ACC112 (cell line): ENCODE measurements around the gene UBASH3A.

Experiments
- H2AFZ ChIP-seq: fragments of 200-600 bp; sonication (generic); one replicate; pipeline ENCODE4 v1.6.0; 2017; ENCODE audit warnings: antibody characterized with exemption, low read length; ENCODE audit not compliant: unreplicated experiment
- H3K27ac ChIP-seq: fragments of 200-600 bp; sonication (generic); 2 replicates; pipeline ENCODE4 v1.5.1; 2014; ENCODE audit warnings: low read depth, mild to moderate bottlenecking, antibody characterized with exemption, low read length, moderate library complexity
- H3K27me3 ChIP-seq: fragments of 200-600 bp; sonication (generic); 2 replicates; pipeline ENCODE4 v1.6.1; 2014; ENCODE audit warnings: mild to moderate bottlenecking, antibody characterized with exemption, low read length, moderate library complexity, mixed read lengths; ENCODE audit not compliant: insufficient read depth
- H3K36me3 ChIP-seq: fragments of 200-600 bp; sonication (generic); 2 replicates; pipeline ENCODE4 v1.6.1; 2016; ENCODE audit warnings: mild to moderate bottlenecking, antibody characterized with exemption, low read length, moderate library complexity, mixed read lengths; ENCODE audit not compliant: insufficient read depth
- H3K4me1 ChIP-seq: fragments of 200-600 bp; sonication (generic); one replicate; pipeline ENCODE4 v1.6.1; 2016; ENCODE audit warnings: low read length, mixed read lengths; ENCODE audit not compliant: insufficient read depth, unreplicated experiment, control insufficient read depth
- H3K4me3 ChIP-seq: fragments of 200-600 bp; sonication (generic); 2 replicates; pipeline ENCODE4 v1.5.1; 2014; ENCODE audit warnings: mild to moderate bottlenecking, low read depth, low read length
- H3K79me2 ChIP-seq: fragments of 200-600 bp; sonication (generic); one replicate; pipeline ENCODE4 v1.6.0; 2016; ENCODE audit warnings: low read length; ENCODE audit not compliant: control insufficient read depth, unreplicated experiment, insufficient read depth

The UBASH3A gene

GRCh38 chr21:42411891-42412635, 8.4 kb downstream of the UBASH3A start:
- Histone ChIP-seq H3K4me1 (no peaks in the 10 kb centered on the region), H3K36me3 (no peaks in the 10 kb centered on the region), H3K27ac (no peak overlapping the region), H3K79me2 (no peaks in the 10 kb centered on the region), H3K4me3 (no peak overlapping the region), H3K27me3 (peaks cover 83% of the 10 kb centered on the region), H2AFZ (no peak overlapping the region)

GRCh38 chr21:42412636-42412933, 8.9 kb downstream of the UBASH3A start:
- H3K36me3 ChIP-seq = no peaks in the 10 kb centered on the region
- no peak overlapping the region for H3K27ac ChIP-seq
- H3K79me2 ChIP-seq = no peaks in the 10 kb centered on the region
- H3K27me3 ChIP-seq = peaks cover 77% of the 10 kb centered on the region
- no peak overlapping the region for H3K4me3 ChIP-seq
- no peaks in the 10 kb centered on the region for H3K4me1 ChIP-seq
- H2AFZ ChIP-seq = no peak overlapping the region

DNA sequence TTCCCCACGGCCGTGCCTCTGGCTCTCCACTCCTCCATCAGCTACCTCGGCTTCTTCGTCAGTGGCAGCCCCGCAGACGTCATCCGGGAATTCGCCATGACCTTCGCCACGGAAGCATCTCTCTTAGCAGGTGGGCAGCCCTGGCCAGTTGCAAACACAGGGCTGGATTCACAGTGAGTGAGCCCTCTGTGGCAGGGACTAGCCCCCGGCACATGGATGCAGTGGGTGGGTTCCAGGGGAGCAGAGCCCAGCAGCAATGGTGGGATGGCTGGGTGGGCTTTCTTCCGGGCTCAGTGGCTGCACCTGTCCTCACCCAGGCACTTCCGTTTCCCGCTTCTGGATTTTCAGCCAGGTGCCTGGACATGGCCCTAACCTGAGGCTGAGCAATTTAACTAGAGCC, 9.4 kb downstream of the UBASH3A start:
- H3K4me1 ChIP-seq = no peaks in the 10 kb centered on the region
- peaks cover 74% of the 10 kb centered on the region for H3K27me3 ChIP-seq
- H3K27ac ChIP-seq = no peak overlapping the region
- no peak overlapping the region for H2AFZ ChIP-seq
- H3K4me3 ChIP-seq = no peak overlapping the region
- no peaks in the 10 kb centered on the region for H3K79me2 ChIP-seq
- H3K36me3 ChIP-seq = no peaks in the 10 kb centered on the region

- H3K27ac ChIP-seq = no peak overlapping the region
- H3K36me3 ChIP-seq = no peaks in the 10 kb centered on the region
- H3K79me2 ChIP-seq = no peaks in the 10 kb centered on the region
- H3K4me3 ChIP-seq = no peak overlapping the region
- H2AFZ ChIP-seq = no peak overlapping the region
- no peaks in the 10 kb centered on the region for H3K4me1 ChIP-seq
- H3K27me3 ChIP-seq = peaks cover 74% of the 10 kb centered on the region
These were observed 9.8 kb downstream of the UBASH3A start for GRCh38 chr21:42413500-42413899.

- no peaks in the 10 kb centered on the region for H3K4me1 ChIP-seq
- H3K27ac ChIP-seq = no peak overlapping the region
- no peak overlapping the region for H3K4me3 ChIP-seq
- no peaks in the 10 kb centered on the region for H3K36me3 ChIP-seq
- no peak overlapping the region for H2AFZ ChIP-seq
- no peaks in the 10 kb centered on the region for H3K79me2 ChIP-seq
- H3K27me3 ChIP-seq = peaks cover 75% of the 10 kb centered on the region
These were observed 10.4 kb downstream of the UBASH3A start for GRCh38 chr21:42414066-42414465.

- H3K36me3 ChIP-seq = no peaks in the 10 kb centered on the region
- H2AFZ ChIP-seq = no peak overlapping the region
- H3K4me1 ChIP-seq = no peaks in the 10 kb centered on the region
- no peaks in the 10 kb centered on the region for H3K79me2 ChIP-seq
- peaks cover 75% of the 10 kb centered on the region for H3K27me3 ChIP-seq
- no peak overlapping the region for H3K4me3 ChIP-seq
- H3K27ac ChIP-seq = no peak overlapping the region
These were observed 10.8 kb downstream of the UBASH3A start for GRCh38 chr21:42414553-42414927.

DNA sequence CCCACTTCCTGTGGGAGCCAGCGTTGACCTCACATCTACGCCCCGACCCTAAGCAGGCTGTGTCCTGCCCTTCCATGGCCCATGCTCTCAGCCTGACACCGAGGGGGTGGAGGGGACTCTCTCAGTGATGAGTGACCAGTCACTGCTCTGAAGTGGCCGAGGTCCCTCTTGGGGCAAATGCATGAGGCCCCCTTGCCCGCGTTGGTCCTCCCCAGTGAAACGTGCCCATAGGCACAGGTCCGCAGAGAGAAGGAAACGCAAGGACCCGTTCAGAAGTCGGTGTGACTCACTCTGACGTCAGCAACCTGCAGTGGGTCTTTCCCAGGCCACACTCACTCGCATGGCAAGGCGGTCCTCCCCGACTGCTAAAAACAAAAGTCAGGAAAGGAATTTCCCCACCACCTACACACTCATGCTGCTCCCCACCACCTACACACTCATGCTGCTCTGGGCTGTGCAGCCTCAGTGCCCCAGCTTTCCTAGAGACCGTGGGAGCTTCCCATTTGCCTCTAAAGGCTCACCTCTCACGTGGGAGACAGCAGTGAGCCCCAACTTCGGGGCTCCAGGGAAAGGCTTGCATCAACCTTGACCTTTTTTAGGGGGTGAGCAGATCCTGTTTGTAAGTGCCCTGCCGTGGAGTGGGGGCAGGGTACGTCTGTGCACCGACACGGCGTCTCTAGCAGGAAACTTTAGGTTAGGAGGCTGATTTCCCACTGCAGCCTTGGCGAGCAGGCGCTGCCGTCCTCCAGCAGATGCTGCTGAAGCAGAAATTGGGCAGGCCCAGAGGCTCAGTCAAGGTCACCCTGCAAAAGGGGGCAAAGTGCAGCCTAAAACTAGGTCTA, 11.4 kb downstream of the UBASH3A start:
- Histone ChIP-seq H3K4me3 (no peak overlapping the region), H3K4me1 (no peaks in the 10 kb centered on the region), H3K79me2 (no peaks in the 10 kb centered on the region), H3K27me3 (peaks cover 75% of the 10 kb centered on the region), H2AFZ (no peak overlapping the region), H3K27ac (no peak overlapping the region), H3K36me3 (no peaks in the 10 kb centered on the region)

DNA sequence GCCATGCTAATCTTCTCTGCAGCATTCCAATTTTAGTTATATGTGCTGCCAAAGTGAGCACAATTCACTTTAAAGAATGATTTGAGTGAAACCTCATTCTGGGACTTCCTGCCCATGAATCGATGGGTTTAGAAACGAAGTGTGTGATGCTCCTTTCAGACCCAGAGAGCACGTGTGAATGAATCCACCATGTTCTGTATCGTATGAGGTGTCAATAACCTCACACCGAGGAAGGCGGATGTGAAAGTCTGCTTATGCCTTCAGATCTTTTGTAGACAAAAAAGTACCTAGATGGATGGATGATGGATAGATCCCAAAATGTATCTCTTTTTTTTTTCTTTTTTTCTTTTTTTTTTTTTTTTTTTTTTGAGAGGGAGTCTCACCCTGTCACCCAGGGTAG, 13.8 kb downstream of the UBASH3A start:
- no peaks in the 10 kb centered on the region for H3K4me1 ChIP-seq
- no peaks in the 10 kb centered on the region for H3K36me3 ChIP-seq
- no peaks in the 10 kb centered on the region for H3K79me2 ChIP-seq
- H3K27ac ChIP-seq = no peak overlapping the region
- H3K27me3 ChIP-seq = peaks cover 75% of the 10 kb centered on the region
- H3K4me3 ChIP-seq = no peak overlapping the region
- no peak overlapping the region for H2AFZ ChIP-seq

DNA sequence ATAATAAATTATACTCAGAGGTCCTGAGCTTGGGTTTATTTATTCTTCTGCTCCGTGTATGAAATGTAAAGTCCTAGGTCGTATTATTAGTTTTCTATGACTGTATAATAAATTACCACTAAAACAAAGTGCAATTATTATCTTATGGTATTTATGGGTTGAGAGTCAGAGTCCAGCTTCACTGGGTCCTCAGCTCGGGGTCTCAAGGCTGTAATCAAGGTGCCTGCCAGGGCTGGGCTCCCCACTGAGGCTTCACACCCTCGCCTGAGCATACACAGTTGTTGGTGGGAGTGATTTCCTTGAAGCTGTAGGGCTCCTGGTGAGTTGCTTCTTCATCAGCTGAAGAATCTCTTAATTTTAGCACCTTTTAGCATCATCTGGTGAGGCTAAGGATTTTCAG, 15.2 kb downstream of the UBASH3A start:
- H2AFZ ChIP-seq = no peak overlapping the region
- no peak overlapping the region for H3K27ac ChIP-seq
- no peaks in the 10 kb centered on the region for H3K36me3 ChIP-seq
- no peaks in the 10 kb centered on the region for H3K79me2 ChIP-seq
- no peak overlapping the region for H3K4me3 ChIP-seq
- H3K27me3 ChIP-seq = peaks cover 74% of the 10 kb centered on the region
- H3K4me1 ChIP-seq = no peaks in the 10 kb centered on the region

DNA sequence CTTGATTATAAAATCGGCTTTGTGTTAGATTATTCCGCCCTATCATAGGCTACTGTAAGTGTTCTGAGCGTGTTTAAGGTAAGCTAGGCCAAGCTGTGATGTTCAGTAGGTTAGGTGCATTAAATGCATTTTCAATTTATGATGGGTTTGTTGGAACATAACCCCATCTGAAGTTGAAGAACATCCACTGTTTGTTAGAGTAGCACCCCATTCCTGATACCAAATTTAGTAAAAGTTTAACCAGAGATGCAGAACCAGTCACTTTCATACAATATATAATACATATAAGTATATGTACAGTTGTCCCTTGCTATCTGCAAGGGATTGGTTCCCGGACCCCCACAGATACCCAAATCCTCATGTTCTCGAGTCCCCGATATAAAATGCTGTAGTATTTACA, 16.1 kb downstream of the UBASH3A start:
- Histone ChIP-seq H3K36me3 (no peaks in the 10 kb centered on the region), H2AFZ (no peak overlapping the region), H3K79me2 (no peaks in the 10 kb centered on the region), H3K4me3 (no peak overlapping the region), H3K27ac (no peak overlapping the region), H3K27me3 (peaks cover 75% of the 10 kb centered on the region), H3K4me1 (no peaks in the 10 kb centered on the region)
